ENCODE results near the gene DIAPH3.

DIAPH3 gene

GRCh38 chr13:59643906-59644626, 519.7 kb downstream of the DIAPH3 start:
- no peak for ATAC-seq
- Mint-ChIP-seq H3K4me1 (no peaks in the 10 kb centered on the region), H3K4me3 (no peak overlapping the region), H3K27ac (no peak overlapping the region), H3K9me3 (no peaks in the 10 kb centered on the region), H3K27me3 (no peaks in the 10 kb centered on the region), H3K36me3 (ENCODE audit: low read depth) (no peaks in the 10 kb centered on the region)
- DNase-seq, result no peak

- no peaks in the 10 kb centered on the region for H3K36me3 Mint-ChIP-seq (ENCODE audit: low read depth)
- no peak overlapping the region for H3K27ac Mint-ChIP-seq
- ATAC-seq (no peak), DNase-seq (no peak)
- no peaks in the 10 kb centered on the region for H3K9me3 Mint-ChIP-seq
- no peaks in the 10 kb centered on the region for H3K4me1 Mint-ChIP-seq
- no peaks in the 10 kb centered on the region for H3K27me3 Mint-ChIP-seq
- H3K4me3 Mint-ChIP-seq, result no peak overlapping the region
These were observed 520.3 kb downstream of the DIAPH3 start for GRCh38 chr13:59643364-59643841.

DNA sequence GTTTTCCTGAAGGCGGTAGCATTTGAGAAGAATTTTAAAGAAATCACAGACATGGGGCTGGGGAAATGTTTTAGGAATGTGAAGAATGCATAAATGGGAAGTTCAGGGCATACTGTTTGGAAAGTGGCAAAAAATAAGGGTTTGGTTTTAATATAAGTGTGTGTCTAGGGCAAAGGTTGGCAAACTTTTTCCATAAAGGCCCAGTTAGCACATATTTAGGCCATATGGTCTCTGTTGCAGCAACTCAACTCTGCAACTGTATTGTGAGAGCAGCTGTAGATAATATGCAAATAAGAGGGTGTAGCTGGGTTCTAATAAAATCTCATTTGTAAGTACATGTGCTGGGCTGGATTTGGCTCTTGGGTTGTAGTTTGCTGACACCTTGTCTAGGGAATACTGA, 521.9 kb downstream of the DIAPH3 start:
- Mint-ChIP-seq H3K27me3 (no peaks in the 10 kb centered on the region), H3K4me1 (no peaks in the 10 kb centered on the region), H3K4me3 (no peak overlapping the region), H3K36me3 (ENCODE audit: low read depth) (no peaks in the 10 kb centered on the region), H3K27ac (no peak overlapping the region), H3K9me3 (no peaks in the 10 kb centered on the region)
- ATAC-seq (no peak), DNase-seq (no peak)

- no peak for DNase-seq
- Mint-ChIP-seq H3K4me3 (no peak overlapping the region), H3K9me3 (no peaks in the 10 kb centered on the region), H3K36me3 (ENCODE audit: low read depth) (no peaks in the 10 kb centered on the region), H3K4me1 (no peaks in the 10 kb centered on the region), H3K27me3 (no peaks in the 10 kb centered on the region), H3K27ac (no peak overlapping the region)
- no peak for ATAC-seq
These were observed 522.5 kb downstream of the DIAPH3 start for GRCh38 chr13:59641261-59641660.

DNA sequence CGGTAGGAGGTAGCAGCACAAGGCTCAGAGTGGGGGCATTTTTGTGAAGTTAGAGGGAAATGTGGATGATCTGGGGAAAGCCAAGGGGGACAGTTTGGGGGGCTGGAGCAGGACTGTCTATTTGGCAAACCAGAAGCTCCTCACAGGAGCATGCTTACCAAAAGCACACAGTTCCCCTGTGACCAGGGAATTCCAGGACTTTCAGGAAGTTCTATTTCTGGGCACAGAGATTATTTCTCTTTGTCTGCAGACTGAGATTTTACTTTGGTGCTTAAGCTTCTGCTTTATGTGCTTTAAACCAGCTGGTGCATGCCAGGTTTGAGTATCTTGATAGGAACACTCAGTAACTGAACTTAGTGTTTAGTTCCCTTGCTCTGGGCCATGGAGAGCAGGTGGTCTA, 525.3 kb downstream of the DIAPH3 start:
- DNase-seq, result no peak
- H3K9me3 Mint-ChIP-seq, result no peaks in the 10 kb centered on the region
- no peaks in the 10 kb centered on the region for H3K27me3 Mint-ChIP-seq
- H3K36me3 Mint-ChIP-seq (ENCODE audit: low read depth), result no peaks in the 10 kb centered on the region
- no peak overlapping the region for H3K4me3 Mint-ChIP-seq
- H3K4me1 Mint-ChIP-seq, result no peaks in the 10 kb centered on the region
- no peak overlapping the region for H3K27ac Mint-ChIP-seq
- no peak for ATAC-seq

DNA sequence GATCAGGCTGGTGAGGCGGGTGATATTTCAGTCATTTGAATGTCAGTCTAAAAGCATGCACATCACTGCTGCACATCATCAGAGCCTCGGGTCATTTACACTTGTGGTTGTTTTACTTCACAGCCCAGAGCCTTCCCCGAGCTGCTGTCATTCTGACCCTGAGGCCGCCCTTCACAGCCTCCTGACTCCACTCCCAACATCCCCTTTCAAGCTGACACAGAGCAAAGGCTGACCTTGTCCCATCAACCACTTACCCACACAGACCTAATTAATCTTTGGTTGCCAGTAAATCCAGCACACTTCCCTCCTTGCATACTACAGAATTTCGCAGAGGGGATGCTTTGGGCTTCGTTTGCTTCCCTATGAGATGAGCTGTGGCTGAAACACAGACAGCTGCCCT, 528.1 kb downstream of the DIAPH3 start:
- DNase-seq (no peak), ATAC-seq (no peak)
- H3K4me1 Mint-ChIP-seq, result no peaks in the 10 kb centered on the region
- H3K27ac Mint-ChIP-seq, result no peak overlapping the region
- no peaks in the 10 kb centered on the region for H3K36me3 Mint-ChIP-seq (ENCODE audit: low read depth)
- no peaks in the 10 kb centered on the region for H3K27me3 Mint-ChIP-seq
- no peaks in the 10 kb centered on the region for H3K9me3 Mint-ChIP-seq
- H3K4me3 Mint-ChIP-seq, result no peak overlapping the region

DNA sequence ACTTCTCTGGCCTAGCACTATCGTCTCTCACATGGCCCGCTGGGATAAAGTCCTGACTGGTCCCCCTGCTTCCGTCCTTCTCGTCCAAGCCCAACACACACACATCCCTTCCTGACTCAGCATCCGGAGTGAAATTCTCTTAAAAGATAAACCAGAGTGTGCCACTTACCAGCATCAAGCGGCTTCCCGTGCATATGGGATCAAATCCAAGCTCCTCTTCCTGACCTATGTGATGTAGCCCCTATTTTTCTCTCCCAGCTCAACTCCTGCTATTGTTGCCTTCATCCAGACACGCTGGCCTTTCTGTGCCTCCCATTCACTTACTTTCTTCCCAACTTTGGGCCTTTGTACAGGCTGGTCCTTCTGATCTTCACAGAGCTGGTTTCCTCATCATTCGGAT, 530.4 kb downstream of the DIAPH3 start:
- ATAC-seq (no peak), DNase-seq (no peak)
- H3K4me1 Mint-ChIP-seq, result no peaks in the 10 kb centered on the region
- H3K4me3 Mint-ChIP-seq, result no peak overlapping the region
- no peaks in the 10 kb centered on the region for H3K27me3 Mint-ChIP-seq
- no peaks in the 10 kb centered on the region for H3K36me3 Mint-ChIP-seq (ENCODE audit: low read depth)
- no peaks in the 10 kb centered on the region for H3K9me3 Mint-ChIP-seq
- H3K27ac Mint-ChIP-seq, result no peak overlapping the region

GRCh38 chr13:59631271-59631670, 532.5 kb downstream of the DIAPH3 start:
- no peak for DNase-seq
- ATAC-seq, result no peak
- H3K4me3 Mint-ChIP-seq, result no peak overlapping the region

DNA sequence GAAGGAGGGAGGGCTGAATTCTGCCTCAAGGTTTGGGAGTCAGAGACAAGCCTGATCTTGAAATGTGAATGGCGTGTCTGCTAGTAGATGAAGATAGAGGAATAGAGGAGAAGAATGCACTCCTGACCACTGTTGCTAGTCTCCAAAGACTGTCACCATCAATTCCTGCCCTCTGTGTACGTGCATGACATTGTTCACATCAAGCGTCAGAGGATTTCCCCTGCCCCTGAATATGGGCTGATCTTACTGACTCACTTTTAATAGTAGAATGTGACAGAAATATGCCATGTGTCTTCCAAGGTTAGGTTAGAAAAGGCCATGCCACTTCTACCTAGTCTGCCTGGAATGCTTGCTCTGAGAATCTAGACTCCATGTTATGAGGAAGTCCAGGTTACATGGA, 538.6 kb downstream of the DIAPH3 start:
- DNase-seq, result no peak
- H3K4me1 Mint-ChIP-seq, result no peaks in the 10 kb centered on the region
- no peak overlapping the region for H3K27ac Mint-ChIP-seq
- H3K4me3 Mint-ChIP-seq, result no peak overlapping the region
- H3K36me3 Mint-ChIP-seq (ENCODE audit: low read depth), result no peaks in the 10 kb centered on the region
- no peak for ATAC-seq
- peaks cover 5% of the 10 kb centered on the region for H3K27me3 Mint-ChIP-seq
- H3K9me3 Mint-ChIP-seq, result no peaks in the 10 kb centered on the region

More at GRCh38 chr13:59631271-59631670, 532.5 kb downstream of the DIAPH3 start:
- H3K27ac Mint-ChIP-seq, result no peak overlapping the region
- H3K4me1 Mint-ChIP-seq, result no peaks in the 10 kb centered on the region
- no peaks in the 10 kb centered on the region for H3K27me3 Mint-ChIP-seq
- H3K36me3 Mint-ChIP-seq (ENCODE audit: low read depth), result no peaks in the 10 kb centered on the region
- H3K9me3 Mint-ChIP-seq, result no peaks in the 10 kb centered on the region

GRCh38 chr13:59623206-59623915, 540.4 kb downstream of the DIAPH3 start:
- Mint-ChIP-seq H3K36me3 (ENCODE audit: low read depth) (no peaks in the 10 kb centered on the region), H3K4me3 (no peak overlapping the region), H3K27ac (no peak overlapping the region), H3K4me1 (no peaks in the 10 kb centered on the region), H3K9me3 (peaks cover 15% of the 10 kb centered on the region), H3K27me3 (peaks cover 5% of the 10 kb centered on the region)
- DNase-seq, result no peak
- ATAC-seq, result no peak

GRCh38 chr13:59621773-59622172, 542.0 kb downstream of the DIAPH3 start:
- ATAC-seq, result no peak
- Mint-ChIP-seq H3K4me1 (no peaks in the 10 kb centered on the region), H3K27me3 (peaks cover 5% of the 10 kb centered on the region), H3K9me3 (peaks cover 15% of the 10 kb centered on the region), H3K27ac (no peak overlapping the region), H3K4me3 (no peak overlapping the region), H3K36me3 (ENCODE audit: low read depth) (no peaks in the 10 kb centered on the region)
- no peak for DNase-seq

Data from activated naive CD8-positive, alpha-beta T cell treated with anti-CD3 and anti-CD28 coated beads, Interleukin-2, amount 50 U/mL, for 24 hours (primary cell).